Activated CD4-positive, alpha-beta memory T cell treated with anti-CD3 and anti-CD28 coated beads for 36 hours (primary cell): ENCODE results near the gene MTCH1. TPM values are rescaled to one million over a fixed set of nuclear protein-coding genes. Genes with fewer than 3 reads are reported as not detected.

Experiments used
- CTCF ChIA-PET: fragments of 350-600 bp; sonication (Branson Sonifier 250); formaldehyde crosslinking; loops from one replicate; lab custom pipeline; 2021; ENCODE audit warnings: antibody characterized with exemption, inconsistent platforms; lab: Charles Lee
- POLR2A ChIA-PET: fragments of 350-600 bp; sonication (Branson Sonifier 250); formaldehyde crosslinking; loops from one replicate; lab custom pipeline; 2021; ENCODE audit warnings: antibody characterized with exemption; lab: Charles Lee
- DNase-seq: peaks from one replicate; pipeline ENCODE4 v3.0.0-alpha.2; 2020
- H3K27ac Mint-ChIP-seq: one replicate; pipeline ENCODE4 v1.8.0; 2021; ENCODE audit warnings: mixed read lengths
- H3K27me3 Mint-ChIP-seq: one replicate; pipeline ENCODE4 v1.8.0; 2021; ENCODE audit warnings: mixed read lengths
- H3K36me3 Mint-ChIP-seq: one replicate; pipeline ENCODE4 v1.8.0; 2021; ENCODE audit warnings: mixed read lengths
- H3K4me1 Mint-ChIP-seq: one replicate; pipeline ENCODE4 v1.8.0; 2021; ENCODE audit warnings: low read depth, mixed read lengths
- H3K4me3 Mint-ChIP-seq: one replicate; pipeline ENCODE4 v1.8.0; 2021; ENCODE audit warnings: mild to moderate bottlenecking, mixed read lengths
- H3K9me3 Mint-ChIP-seq: one replicate; pipeline ENCODE4 v1.8.0; 2021; ENCODE audit warnings: mixed read lengths
- intact Hi-C: fragments of 100-400 bp; cut with micrococcal nuclease; formaldehyde crosslinking; loops from one replicate; pipeline ENCODE4 v1.15.1; 2023
- total RNA-seq, 2 experiments: library from RNA; stranded (reverse); gene quantifications; one replicate each; pipeline ENCODE4 v1.2.3, GENCODE V29; 2021

Gene MTCH1
- total RNA-seq, 2 experiments from 2014 or later, result 109 to 114 TPM

GRCh38 chr6:36926708-36927513, 59.1 kb downstream of the MTCH1 start:
- Mint-ChIP-seq H3K9me3 (no peaks in the 10 kb centered on the region), H3K4me3 (no peak overlapping the region), H3K27ac (peak overlapping the region; percentile 63), H3K36me3 (peaks cover 8% of the 10 kb centered on the region), H3K27me3 (no peaks in the 10 kb centered on the region), H3K4me1 (peaks cover 25% of the 10 kb centered on the region)
- DNase-seq, result no peak
- ChIA-PET CTCF (interaction anchor here (1.3 to 1.6 kb wide), 2 partner anchors 42 to 91 kb away, joined by 3 to 6 read pairs; partner anchors contain the start of gene C6orf89), POLR2A (interaction anchor here (1.1 kb wide), 1 partner anchor 91 kb away, joined by 4 read pairs; no protein-coding TSS in a partner anchor)
- intact Hi-C loops, result loop anchor here (1.0 kb wide), 1 partner anchor 15 kb away; no protein-coding TSS in a partner anchor

GRCh38 chr6:36925809-36926208, 60.2 kb downstream of the MTCH1 start:
- CTCF ChIA-PET, result interaction anchor here (1.0 to 1.6 kb wide), 3 partner anchors 13 to 92 kb away, joined by 3 to 6 read pairs (median 5); no protein-coding TSS in a partner anchor
- H3K36me3 Mint-ChIP-seq, result peaks cover 8% of the 10 kb centered on the region
- no peak overlapping the region for H3K4me3 Mint-ChIP-seq
- peaks cover 25% of the 10 kb centered on the region for H3K4me1 Mint-ChIP-seq
- POLR2A ChIA-PET, result interaction anchor here (1.1 kb wide), 2 partner anchors 51 to 92 kb away, joined by 3 to 4 read pairs; partner anchors contain the start of gene PPIL1
- intact Hi-C loops, result no loop called here
- H3K9me3 Mint-ChIP-seq, result no peaks in the 10 kb centered on the region
- H3K27ac Mint-ChIP-seq, result peak overlapping the region; percentile 36
- DNase-seq, result peak; percentile 46
- no peaks in the 10 kb centered on the region for H3K27me3 Mint-ChIP-seq

- Mint-ChIP-seq H3K36me3 (peaks cover 8% of the 10 kb centered on the region), H3K27me3 (no peaks in the 10 kb centered on the region), H3K27ac (no peak overlapping the region), H3K4me1 (peaks cover 25% of the 10 kb centered on the region), H3K4me3 (no peak overlapping the region), H3K9me3 (no peaks in the 10 kb centered on the region)
- CTCF ChIA-PET, result no interaction called here
- POLR2A ChIA-PET, result no interaction called here
- intact Hi-C loops, result no loop called here
- DNase-seq, result no peak
Measured at GRCh38 chr6:36924778-36925374, 61.1 kb downstream of the MTCH1 start.

- Mint-ChIP-seq H3K27me3 (no peaks in the 10 kb centered on the region), H3K4me1 (peaks cover 25% of the 10 kb centered on the region), H3K9me3 (no peaks in the 10 kb centered on the region), H3K36me3 (peaks cover 11% of the 10 kb centered on the region), H3K4me3 (no peak overlapping the region), H3K27ac (peak overlapping the region; percentile 38)
- CTCF ChIA-PET, result no interaction called here
- intact Hi-C loops, result no loop called here
- POLR2A ChIA-PET, result no interaction called here
- no peak for DNase-seq
Measured at GRCh38 chr6:36924131-36924530, 61.9 kb downstream of the MTCH1 start.

GRCh38 chr6:36920546-36920945, 65.5 kb downstream of the MTCH1 start:
- intact Hi-C loops, result no loop called here
- no peak overlapping the region for H3K27ac Mint-ChIP-seq
- peaks cover 13% of the 10 kb centered on the region for H3K4me1 Mint-ChIP-seq
- no peaks in the 10 kb centered on the region for H3K27me3 Mint-ChIP-seq
- POLR2A ChIA-PET, result no interaction called here
- peaks cover 16% of the 10 kb centered on the region for H3K36me3 Mint-ChIP-seq
- H3K4me3 Mint-ChIP-seq, result no peak overlapping the region
- H3K9me3 Mint-ChIP-seq, result no peaks in the 10 kb centered on the region
- no peak for DNase-seq
- CTCF ChIA-PET, result no interaction called here

DNA sequence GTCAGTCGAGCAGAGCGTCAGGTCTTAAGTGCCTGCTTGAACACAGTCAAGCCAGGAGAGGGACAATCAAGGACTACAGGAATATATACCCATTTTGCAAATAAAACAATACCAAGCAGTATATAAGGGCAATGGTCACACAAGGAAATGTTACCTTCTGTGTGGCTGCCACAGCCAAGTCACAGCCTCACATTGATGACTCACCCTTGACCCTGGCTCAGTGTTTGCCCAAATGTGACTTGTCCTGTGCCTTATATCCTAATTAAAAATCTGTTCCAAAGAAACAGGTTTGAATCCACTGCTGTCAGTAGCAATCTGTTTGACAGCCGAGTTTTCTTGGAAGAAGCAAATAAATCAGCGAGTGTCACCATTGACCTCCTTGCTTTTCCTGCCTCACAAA, 65.9 kb downstream of the MTCH1 start:
- ChIA-PET POLR2A (no interaction called here), CTCF (no interaction called here)
- intact Hi-C loops, result no loop called here
- H3K36me3 Mint-ChIP-seq, result peaks cover 16% of the 10 kb centered on the region
- no peaks in the 10 kb centered on the region for H3K27me3 Mint-ChIP-seq
- no peak overlapping the region for H3K27ac Mint-ChIP-seq
- no peak overlapping the region for H3K4me3 Mint-ChIP-seq
- peaks cover 13% of the 10 kb centered on the region for H3K4me1 Mint-ChIP-seq
- DNase-seq, result no peak
- H3K9me3 Mint-ChIP-seq, result no peaks in the 10 kb centered on the region

Other genes starting within 250 kb of the MTCH1 start
- gene CPNE5, start 146.8 kb downstream of the MTCH1 start, total RNA-seq, result 1 to 10 TPM; 1.5 to 1.8 TPM
- gene PPIL1, start 111.4 kb downstream of the MTCH1 start, total RNA-seq, result 10 to 100 TPM; 38.5 to 40.6 TPM
- gene C6orf89, start 100.2 kb downstream of the MTCH1 start, total RNA-seq, result 10 to 100 TPM; 29.2 to 29.8 TPM
- gene PI16, start 31.5 kb downstream of the MTCH1 start, total RNA-seq, result 1 to 10 TPM; 1.0 to 1.1 TPM
- gene FGD2, start 19.5 kb upstream of the MTCH1 start, total RNA-seq, result under 1 TPM; 0.48 to 0.52 TPM
- 100 to 1,000 TPM; 204 TPM for gene PIM1, start 184.0 kb upstream of the MTCH1 start, total RNA-seq